ENCODE data around the gene MS4A2.
"Not testable (repeated sequence)": the region's sequence is repeated elsewhere in the genome, so short reads cannot be mapped to it uniquely, and the experiment has no call there.

MS4A2 gene

GRCh38 chr11:60088364-60088763 lies at the start of gene MS4A2:
MS4A2 (plus strand) TSS chr11:60088664; CDS start chr11:60088766, 102 bp downstream.
- no peak for DNase-seq (ENCODE audit: low read depth in 2 of 2)

GRCh38 chr11:60040109-60040508 lies 48.4 kb upstream of the MS4A2 start, which contains the start of gene OOSP2:
OOSP2 (plus strand) TSS chr11:60040409; CDS start chr11:60040460, 51 bp downstream.
- no peak for DNase-seq (ENCODE audit: low read depth in 2 of 2)

- DNase-seq (ENCODE audit: low read depth in 2 of 2), result not testable (repeated sequence)
Measured at GRCh38 chr11:60050422-60050821, 38.0 kb upstream of the MS4A2 start.

- not testable (repeated sequence) for DNase-seq (ENCODE audit: low read depth in 2 of 2)
Measured at GRCh38 chr11:60050839-60051238, 37.6 kb upstream of the MS4A2 start.

- no peak for DNase-seq (ENCODE audit: low read depth in 2 of 2)
Measured at GRCh38 chr11:60056349-60056969, 32.0 kb upstream of the MS4A2 start, which contains the start of gene MS4A3. MS4A3 (plus strand) TSS chr11:60056665; CDS start chr11:60061161, 4,496 bp downstream.

- DNase-seq (ENCODE audit: low read depth in 2 of 2), result no peak
Measured at GRCh38 chr11:60059052-60059451, 29.4 kb upstream of the MS4A2 start.

- DNase-seq (ENCODE audit: low read depth in 2 of 2), result no peak
Measured at GRCh38 chr11:60059521-60060240, 28.8 kb upstream of the MS4A2 start.

- no peak for DNase-seq (ENCODE audit: low read depth in 2 of 2)
Measured at GRCh38 chr11:60064111-60064510, 24.4 kb upstream of the MS4A2 start.

GRCh38 chr11:60065801-60066200 lies 22.7 kb upstream of the MS4A2 start:
- no peak for DNase-seq (ENCODE audit: low read depth in 2 of 2)

GRCh38 chr11:60069450-60069849 lies 19.0 kb upstream of the MS4A2 start:
- no peak for DNase-seq (ENCODE audit: low read depth in 2 of 2)

- not testable (repeated sequence) for DNase-seq (ENCODE audit: low read depth in 2 of 2)
Measured at GRCh38 chr11:60071644-60072043, 16.8 kb upstream of the MS4A2 start.

GRCh38 chr11:60077216-60077817 lies 11.1 kb upstream of the MS4A2 start:
- no peak for DNase-seq (ENCODE audit: low read depth in 2 of 2)

- no peak for DNase-seq (ENCODE audit: low read depth in 2 of 2)
Measured at GRCh38 chr11:60077981-60078380, 10.5 kb upstream of the MS4A2 start.

- no peak for DNase-seq (ENCODE audit: low read depth in 2 of 2)
Measured at GRCh38 chr11:60078745-60079144, 9.7 kb upstream of the MS4A2 start.

- DNase-seq (ENCODE audit: low read depth in 2 of 2), result no peak
Measured at GRCh38 chr11:60080535-60080934, 7.9 kb upstream of the MS4A2 start.

- DNase-seq (ENCODE audit: low read depth in 2 of 2), result no peak
Measured at GRCh38 chr11:60084631-60085273, 3.7 kb upstream of the MS4A2 start.

- no peak for DNase-seq (ENCODE audit: low read depth in 2 of 2)
Measured at GRCh38 chr11:60085909-60086308, 2.6 kb upstream of the MS4A2 start.

GRCh38 chr11:60087239-60087638 lies 1.2 kb upstream of the MS4A2 start:
- no peak for DNase-seq (ENCODE audit: low read depth in 2 of 2)

GRCh38 chr11:60095477-60096120 lies 7.1 kb downstream of the MS4A2 start:
- no peak for DNase-seq (ENCODE audit: low read depth in 2 of 2)

GRCh38 chr11:60097189-60097588 lies 8.7 kb downstream of the MS4A2 start:
- DNase-seq (ENCODE audit: low read depth in 2 of 2), result no peak

GRCh38 chr11:60098508-60098907 lies 10.0 kb downstream of the MS4A2 start:
- DNase-seq (ENCODE audit: low read depth in 2 of 2), result no peak

- no peak for DNase-seq (ENCODE audit: low read depth in 2 of 2)
Measured at GRCh38 chr11:60100516-60100915, 12.1 kb downstream of the MS4A2 start.
